ENCODE results near the gene DDX25. TPM values are rescaled to one million over a fixed set of nuclear protein-coding genes. Genes with fewer than 3 reads are reported as not detected.
"Not testable (repeated sequence)": the region's sequence is repeated elsewhere in the genome, so short reads cannot be mapped to it uniquely, and the experiment has no call there.

DDX25 gene
- total and polyA plus RNA-seq, 2 of the 13 experiments (the other 11 are each of a cell fraction or from before 2014, with no cell fraction given), result 0.17 to 0.29 TPM

GRCh38 chr11:125904678-125905077 is 370 bp downstream of the DDX25 start (continued):
- TF ChIP-seq PLSCR1 (CRISPR knock-in tag; IDR thresholded peaks at IDR 0.05; ENCODE audit: borderline replicate concordance), result no peak
- no peak for TF ChIP-seq NR1H2 (CRISPR knock-in tag; IDR thresholded peaks at IDR 0.05; ENCODE audit: borderline replicate concordance, low read depth)
- TF ChIP-seq ZEB1 (IDR thresholded peaks at IDR 0.05; ENCODE audit: insufficient replicate concordance, low read depth), result no peak

- Histone ChIP-seq H3K27ac (ENCODE audit: extremely low read length, insufficient read depth, low read length) (no peak overlapping the region), H2AFZ (ENCODE audit: low read length) (no peak overlapping the region), H3K9ac (ENCODE audit: insufficient read depth, low read depth, low read length) (no peak overlapping the region), H4K20me1 (ENCODE audit: insufficient read depth, low read length) (no peaks in the 10 kb centered on the region), H3K4me2 (ENCODE audit: low read depth, low read length) (no peak overlapping the region), H3K4me1 (ENCODE audit: insufficient read depth, low read length) (no peaks in the 10 kb centered on the region), H3K4me3 (replicated peaks in 1 of 3; ENCODE audit: insufficient read depth in 1 of 3, low read depth in 2 of 3, low read length in 3 of 3) (no peak overlapping the region), H3K79me2 (ENCODE audit: insufficient read depth, low read length) (no peaks in the 10 kb centered on the region), H3K9me3 (ENCODE audit: low read length) (no peaks in the 10 kb centered on the region), H3K36me3 (replicated peaks in 1 of 2; ENCODE audit: control insufficient read depth in 1 of 2, insufficient read depth in 2 of 2, low read length in 2 of 2) (no peaks in the 10 kb centered on the region), H3K27me3 (ENCODE audit: control insufficient read depth in 1 of 2, insufficient read depth in 2 of 2, low read length in 2 of 2) (peaks cover 0 to 4% of the 10 kb centered on the region in 2 experiments; a peak in 2 of 5 replicates)
- intact Hi-C loops (cut with micrococcal nuclease; ENCODE audit: unreplicated experiment) (no loop called here), in situ Hi-C loops (cut with HindIII; ENCODE audit: extremely low pct_ligation_motif_present, low pct_unique_long_range_greater_than_20kb) (no loop called here)
- 16% methylated on average over 8 of the region's 8 CpGs for WGBS (ENCODE audit: low lambda C conversion rate)
- CTCF ChIA-PET (ENCODE audit: low intra/inter-chr PET ratio, low total read pairs), result interaction anchor here (0.7 kb wide), 1 partner anchor 36 kb away, joined by 3 read pairs; no protein-coding TSS in a partner anchor
- no TSS peak for BruUV-seq (replicated peaks)
- DNase-seq (ENCODE audit: low spot score), result no peak
- FAIRE-seq, result no peak
- no peak for ATAC-seq
- TF ChIP-seq ZBTB8A (CRISPR knock-in tag; IDR thresholded peaks at IDR 0.05; ENCODE audit: borderline replicate concordance, low read depth) (no peak), ZNF574 (CRISPR knock-in tag; IDR thresholded peaks at IDR 0.05) (no peak)
- POLR2A ChIA-PET, result no interaction called here
These were observed 6.0 kb downstream of the DDX25 start for GRCh38 chr11:125910226-125910849.

- H3K4me3 ChIP-seq (replicated peaks in 1 of 3; ENCODE audit: insufficient read depth in 1 of 3, low read depth in 2 of 3, low read length in 3 of 3); FAIRE-seq; H2AFZ ChIP-seq (ENCODE audit: low read length); H3K9me3 ChIP-seq (ENCODE audit: low read length); ATAC-seq; DNase-seq (ENCODE audit: low spot score); H4K20me1 ChIP-seq (ENCODE audit: insufficient read depth, low read length); BruUV-seq (replicated peaks); H3K36me3 ChIP-seq (replicated peaks in 1 of 2; ENCODE audit: control insufficient read depth in 1 of 2, insufficient read depth in 2 of 2, low read length in 2 of 2); H3K4me2 ChIP-seq (ENCODE audit: low read depth, low read length); intact Hi-C loops (cut with micrococcal nuclease; ENCODE audit: unreplicated experiment); H3K27ac ChIP-seq (ENCODE audit: extremely low read length, insufficient read depth, low read length); H3K9ac ChIP-seq (ENCODE audit: insufficient read depth, low read depth, low read length); CTCF ChIA-PET (ENCODE audit: low intra/inter-chr PET ratio, low total read pairs); in situ Hi-C loops (cut with HindIII; ENCODE audit: extremely low pct_ligation_motif_present, low pct_unique_long_range_greater_than_20kb); H3K79me2 ChIP-seq (ENCODE audit: insufficient read depth, low read length); POLR2A ChIA-PET: not testable (repeated sequence)
- Histone ChIP-seq H3K4me1 (ENCODE audit: insufficient read depth, low read length) (peaks cover 18% of the 10 kb centered on the region), H3K27me3 (ENCODE audit: control insufficient read depth in 1 of 2, insufficient read depth in 2 of 2, low read length in 2 of 2) (peaks cover 0 to 16% of the 10 kb centered on the region in 2 experiments; a peak in 2 of 5 replicates)
- WGBS (ENCODE audit: low lambda C conversion rate), result 29% methylated on average over 3 of the region's 3 CpGs
These were observed 10.3 kb downstream of the DDX25 start for GRCh38 chr11:125914601-125915000.
